NOMO-1 treated with dmso at 0.1 percent for 144 hours (cell line): ENCODE results near the gene C6orf52.
A peak's percentile ranks its signal among the peaks of the same experiment; 100 is the strongest.

Experiments
- DNase-seq: peaks from one replicate; lab custom pipeline; 2025; ENCODE audit not compliant: unreplicated experiment; lab: John Stamatoyannopoulos, UW

The C6orf52 gene

DNA sequence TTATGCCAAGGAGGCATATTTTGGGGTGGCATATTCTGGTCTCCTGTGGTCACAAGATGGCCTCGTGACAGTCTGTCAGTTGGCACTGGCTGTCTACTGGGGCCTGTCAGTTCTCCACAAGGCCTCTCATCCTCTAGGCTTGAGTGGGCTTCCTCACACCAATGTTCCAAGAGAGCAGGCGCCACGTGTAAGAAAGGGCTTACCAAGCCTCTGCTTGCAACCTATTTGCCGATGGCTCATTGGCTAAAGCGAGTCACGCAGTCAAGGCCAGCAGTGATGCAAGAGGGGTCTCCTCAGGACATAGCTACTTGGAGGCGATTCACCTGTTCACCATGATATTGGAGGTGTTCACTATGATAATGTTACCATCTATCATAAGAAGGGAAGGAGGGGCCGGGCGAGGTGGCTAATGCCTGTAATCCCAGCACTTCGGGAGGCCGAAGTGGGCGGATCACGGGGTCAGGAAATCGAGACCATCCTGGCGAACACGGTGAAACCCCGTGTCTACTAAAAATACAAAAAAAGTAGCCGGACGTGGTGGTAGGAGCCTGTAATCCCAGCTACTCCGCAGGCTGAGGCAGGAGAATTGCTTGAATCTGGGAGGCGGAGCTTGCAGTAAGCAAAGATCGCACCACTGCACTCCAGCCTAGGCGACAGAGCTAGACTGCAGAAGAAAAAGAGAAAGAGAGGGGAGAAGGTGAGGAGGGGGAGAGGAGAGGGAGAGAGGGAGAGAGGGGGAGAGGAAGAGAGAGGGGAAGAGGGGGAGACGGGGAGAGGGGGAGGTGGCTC lies 35.3 kb downstream of the C6orf52 start:
- DNase-seq, result no peak

DNA sequence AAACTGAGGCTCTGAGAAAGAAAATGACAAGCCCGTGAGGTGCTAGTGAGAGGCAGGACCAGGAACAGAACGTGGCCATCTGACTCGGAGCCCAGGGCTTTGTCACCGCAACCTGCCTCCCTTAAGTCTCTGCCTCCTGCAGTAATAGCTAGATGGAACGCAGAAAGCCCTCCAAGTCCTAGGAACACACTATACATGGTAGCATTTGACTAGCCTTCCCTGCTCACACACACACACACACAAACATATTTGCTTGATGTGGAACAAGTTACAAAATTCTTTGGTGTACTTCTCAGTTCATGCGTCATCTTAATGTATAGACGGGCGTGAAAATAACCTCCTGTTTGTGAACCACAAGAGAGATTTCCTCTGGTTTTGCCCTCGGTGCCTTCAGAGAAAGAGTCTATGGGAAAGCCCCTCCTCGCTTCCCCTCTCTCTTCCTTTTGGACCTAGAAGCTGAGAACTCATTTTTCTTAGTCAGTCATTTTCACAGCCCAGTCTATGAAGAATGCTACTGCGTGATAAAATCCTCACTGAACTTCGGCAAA lies 38.8 kb downstream of the C6orf52 start:
- no peak for DNase-seq

DNA sequence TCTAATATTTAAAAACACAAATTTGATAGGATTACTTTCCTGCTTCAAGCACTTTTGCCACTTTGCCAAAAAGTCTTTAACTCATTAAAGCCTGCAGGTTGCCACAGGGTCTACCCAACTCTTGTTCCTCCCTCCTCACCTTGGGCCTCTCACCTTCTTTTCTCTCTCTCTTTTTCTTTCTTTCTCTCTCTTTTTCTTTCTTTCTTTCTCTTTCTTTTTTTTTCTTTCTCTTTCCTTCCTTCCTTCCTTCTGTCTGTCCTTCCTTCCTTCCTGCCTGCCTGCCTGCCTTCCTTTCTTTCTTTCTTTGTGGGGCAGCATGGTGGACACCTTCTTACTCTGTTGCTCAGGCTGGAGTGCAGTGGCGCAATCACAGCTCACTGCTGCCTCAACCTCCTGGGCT lies 50.2 kb downstream of the C6orf52 start:
- DNase-seq, result no peak

DNA sequence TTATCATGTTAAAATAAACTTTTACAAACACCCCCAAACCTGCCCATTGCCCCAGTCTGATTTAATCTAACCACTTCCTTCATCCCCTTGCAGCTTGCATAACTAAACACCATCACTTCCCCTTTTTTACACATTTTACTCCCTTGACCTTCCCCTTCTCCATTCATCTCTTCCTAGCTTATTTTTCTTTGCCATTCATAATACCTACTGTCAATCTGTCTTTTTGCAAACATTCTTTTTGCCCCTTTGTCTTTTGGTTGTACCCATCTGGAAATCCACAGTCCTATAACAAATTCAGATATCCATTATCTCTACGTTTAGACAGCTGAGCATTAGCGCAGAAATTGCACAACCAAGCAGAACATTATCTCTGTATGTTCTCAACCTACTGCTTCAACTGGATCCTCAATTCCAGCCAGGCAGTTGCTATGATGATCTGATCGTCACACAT lies 51.2 kb downstream of the C6orf52 start:
- DNase-seq, result peak; percentile 84

DNA sequence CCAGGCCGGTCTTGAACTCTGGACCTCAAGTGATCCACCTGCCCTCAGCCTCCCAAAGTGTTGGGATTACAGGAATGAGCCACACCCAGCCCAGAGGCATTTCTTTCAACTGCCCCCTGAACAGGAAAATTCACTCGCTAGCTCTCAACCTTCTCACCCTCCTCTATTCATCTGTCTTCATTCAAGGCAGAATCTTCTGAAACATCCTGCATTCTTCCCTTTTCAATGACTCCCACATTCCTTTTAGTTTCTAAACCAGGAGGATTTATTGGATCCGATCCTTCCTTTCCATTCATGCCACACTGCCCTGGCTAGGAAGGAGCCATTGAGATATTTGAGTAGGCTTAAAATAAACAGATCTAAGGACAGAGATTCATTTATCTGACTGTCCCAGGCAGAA lies 52.9 kb downstream of the C6orf52 start:
- no peak for DNase-seq

DNA sequence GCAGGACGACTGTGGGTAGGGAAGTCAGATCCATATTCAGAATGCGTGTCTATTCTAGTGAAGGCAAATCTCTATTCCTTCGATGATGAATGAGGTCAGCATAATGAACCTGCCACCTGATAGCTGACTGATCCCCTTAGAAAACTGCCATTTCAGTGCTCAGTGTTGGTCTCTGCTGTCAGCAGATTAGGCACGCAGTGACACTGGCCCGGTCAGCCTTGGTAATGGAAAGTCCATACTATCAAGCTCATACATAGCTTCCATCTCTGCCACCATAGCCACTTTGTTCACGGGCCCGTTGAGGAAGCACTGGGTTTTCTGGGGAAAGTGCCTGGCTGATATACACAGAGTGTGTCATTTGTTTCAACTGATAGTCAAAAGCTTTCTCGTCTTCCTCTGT lies 54.0 kb downstream of the C6orf52 start:
- DNase-seq, result no peak

DNA sequence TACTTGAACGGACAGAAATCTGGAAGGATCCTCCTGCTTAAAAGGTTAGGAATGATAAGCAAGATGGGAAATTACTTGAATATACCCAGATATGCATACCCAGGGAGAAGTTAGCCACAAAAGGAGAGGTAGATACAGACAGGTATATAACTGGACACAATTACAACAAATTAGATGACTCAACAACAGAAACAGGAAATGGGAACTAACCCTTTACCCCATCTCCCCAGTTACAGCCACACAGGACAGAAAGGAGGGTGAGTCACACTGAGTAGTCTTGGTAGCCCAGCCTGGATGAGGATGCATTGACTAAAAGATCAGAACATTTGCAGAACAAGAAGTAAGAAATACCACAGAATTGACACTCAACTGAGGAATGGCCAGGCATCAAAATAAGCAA lies 61.2 kb downstream of the C6orf52 start:
- DNase-seq, result peak; percentile 90

DNA sequence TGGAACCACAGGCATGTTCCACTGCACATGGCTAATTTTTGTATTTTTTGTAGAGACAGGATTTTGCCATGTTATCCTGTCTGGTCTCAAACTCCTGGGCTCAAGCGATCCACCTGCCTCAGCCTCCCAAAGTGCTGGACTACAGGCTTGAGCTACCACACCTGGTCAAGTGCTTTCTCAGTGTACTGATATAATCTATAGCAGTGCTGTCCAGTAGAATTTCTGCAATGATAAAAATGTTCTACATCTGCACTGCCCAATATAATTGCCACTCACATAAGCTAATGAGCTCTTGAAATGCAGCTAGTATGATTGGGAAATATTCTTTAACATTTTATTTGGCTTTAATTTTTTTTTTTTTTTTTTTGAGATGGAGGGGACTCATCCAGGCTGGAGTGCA lies 64.2 kb downstream of the C6orf52 start:
- no peak for DNase-seq

DNA sequence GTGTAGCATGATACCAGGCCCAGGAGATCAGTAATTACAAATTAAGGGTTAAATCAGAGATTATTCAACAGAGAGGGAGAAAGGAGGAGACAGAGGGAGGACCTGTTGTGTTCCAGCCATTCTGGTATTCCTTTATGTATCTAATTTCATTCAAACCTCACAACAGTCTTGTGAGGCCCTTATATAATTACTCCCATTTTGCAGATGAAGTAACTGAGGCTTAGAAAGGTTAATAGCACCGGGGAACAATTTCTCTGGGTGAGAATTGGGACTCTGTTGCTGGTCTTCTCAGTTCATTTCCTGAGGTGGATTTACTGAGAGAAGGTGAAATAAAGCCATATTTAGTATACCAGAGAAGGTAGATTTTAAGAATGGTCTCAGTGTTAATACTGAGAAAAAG lies 66.6 kb downstream of the C6orf52 start:
- DNase-seq, result no peak

DNA sequence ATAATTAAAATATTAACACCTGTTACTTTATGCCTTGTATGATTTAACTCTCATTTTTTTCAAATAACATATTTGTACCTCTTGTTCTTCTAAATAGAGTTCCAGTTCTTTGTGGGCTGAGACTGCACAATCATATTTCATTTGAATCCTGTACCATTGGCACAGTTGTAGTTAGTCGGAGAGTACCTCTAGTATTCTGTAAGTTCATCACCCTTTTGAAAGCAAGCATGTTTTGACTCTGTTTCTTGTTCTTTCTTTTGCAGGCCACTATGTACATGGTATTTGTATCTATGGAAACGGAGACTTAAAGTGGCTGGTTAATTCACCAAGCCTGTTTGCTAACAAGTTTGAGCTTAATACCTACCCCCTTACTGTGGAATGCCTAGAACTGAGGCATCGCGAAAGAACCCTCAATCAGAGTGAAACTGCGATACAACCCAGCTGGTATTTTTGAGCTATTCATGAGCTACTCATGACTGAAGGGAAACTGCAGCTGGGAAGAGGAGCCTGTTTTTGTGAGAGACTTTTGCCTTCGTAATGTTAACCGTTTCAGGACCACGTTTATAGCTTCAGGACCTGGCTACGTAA lies 68.2 kb downstream of the C6orf52 start:
- DNase-seq, result no peak

DNA sequence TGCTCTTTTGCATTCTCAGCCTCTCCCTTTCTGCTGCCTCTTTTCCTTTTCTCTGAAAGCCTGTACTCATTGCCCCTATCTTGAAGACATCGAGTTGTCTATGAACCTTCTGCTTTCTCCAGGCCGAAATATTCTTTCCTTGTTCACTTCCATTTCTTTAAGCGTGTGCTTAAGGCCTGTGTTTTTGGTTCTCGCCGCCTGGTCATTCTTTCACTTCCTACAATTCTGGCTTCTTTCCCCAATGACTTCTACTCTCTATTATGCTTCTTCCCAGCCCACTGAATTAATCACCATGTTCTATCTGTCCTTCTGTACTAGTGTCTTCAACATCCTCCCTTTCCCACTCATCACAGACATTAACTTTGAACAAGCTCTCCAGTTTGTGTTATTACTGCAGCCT lies 69.6 kb downstream of the C6orf52 start:
- DNase-seq, result peak; percentile 10

DNA sequence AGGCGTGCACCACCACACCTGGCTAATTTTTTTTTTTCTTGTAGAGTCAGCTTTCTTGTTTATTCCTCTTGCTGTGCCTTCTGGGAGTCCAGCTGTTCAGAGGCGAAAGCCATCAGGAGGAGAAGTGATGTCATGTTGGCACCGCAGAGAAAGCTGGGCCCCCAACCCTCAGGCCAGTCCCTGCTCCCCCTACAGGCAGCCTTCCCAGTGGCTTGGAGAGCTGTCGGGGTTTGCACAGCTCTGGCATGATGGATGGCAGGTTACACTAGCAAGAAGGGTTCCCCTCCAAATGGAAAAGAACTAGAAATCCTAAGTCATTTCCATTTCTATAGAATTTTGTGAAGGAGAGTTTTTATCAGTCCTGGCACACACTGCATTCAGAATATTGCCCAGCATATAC lies 72.6 kb downstream of the C6orf52 start:
- DNase-seq, result no peak
